Lower leg skin (tissue), 4 donors: ENCODE data around the gene PYCARD. TPM values are rescaled to one million over a fixed set of nuclear protein-coding genes. Genes with fewer than 3 reads are reported as not detected.
"Not testable (repeated sequence)": the region's sequence is repeated elsewhere in the genome, so short reads cannot be mapped to it uniquely, and the experiment has no call there.

Experiments used
- DNase-seq, 2 donors: peaks; one replicate each; pipeline ENCODE4 v3.0.0-alpha.2; 2019; ENCODE audit warnings: low spot score in 2 of 2
- H3K4me3 ChIP-seq: fragments of 200-600 bp; sonication (generic); 2 replicates; pipeline ENCODE4 v1.5.1; 2017; ENCODE audit warnings: mild to moderate bottlenecking, low read depth; ENCODE audit not compliant: poor library complexity, severe bottlenecking
- CTCF ChIP-seq, 3 donors: fragments of 450-650 bp; IDR thresholded peaks; one replicate each; pipeline ENCODE4 v1.5.1; 2016; ENCODE audit warnings: antibody characterized with exemption in 3 of 3, mild to moderate bottlenecking in 3 of 3, moderate library complexity in 2 of 3
- POLR2A ChIP-seq, 2 donors: fragments of 450-650 bp; IDR thresholded peaks; one replicate each; pipeline ENCODE4 v1.6.1; 2016 to 2017; ENCODE audit warnings: antibody characterized with exemption in 2 of 2, mild to moderate bottlenecking in 1 of 2, moderate library complexity in 1 of 2
- WGBS, 2 donors: methylation state at CpG; one replicate each; pipeline ENCODE4 v1.1.5; 2018; 5-methylcytosine and 5-hydroxymethylcytosine counted together
- intact Hi-C: fragments of 100-400 bp; cut with DNase I; formaldehyde crosslinking; loops from one replicate; pipeline ENCODE4 v1.15.0; 2023; ENCODE audit warnings: low total_unique reads
- total RNA-seq, 4 donors: library from RNA; depleted of rRNA; stranded (reverse); fragments of >200 nt; gene quantifications; one replicate each; pipeline ENCODE4 v1.1.0, GENCODE V29; 2016

Gene PYCARD
- total RNA-seq, 4 donors from 2014 or later, result 87.5 to 140 (median 122) TPM

- TF ChIP-seq POLR2A (IDR thresholded peaks at IDR 0.05), result no peak
- no peak for TF ChIP-seq CTCF (IDR thresholded peaks at IDR 0.05)
- no peak for DNase-seq
- H3K4me3 ChIP-seq, result no peak overlapping the region
- intact Hi-C loops, result no loop called here
- WGBS, 2 donors, result 98 to 100% methylated on average over 1 of the region's 1 CpG
These were observed 10.8 kb upstream of the PYCARD start for GRCh38 chr16:31213342-31213741.

- WGBS, 2 donors, result 57 to 59% methylated on average over 6 of the region's 6 CpGs
These were observed 4.2 kb upstream of the PYCARD start for GRCh38 chr16:31206776-31207175.

GRCh38 chr16:31204871-31205666, 2.5 kb upstream of the PYCARD start:
- DNase-seq, result no peak
- no peak overlapping the region for H3K4me3 ChIP-seq
- intact Hi-C loops, result no loop called here
- 85 to 89% methylated on average over 9 of the region's 9 CpGs for WGBS, 2 donors
- TF ChIP-seq POLR2A (IDR thresholded peaks at IDR 0.05) (no peak), CTCF (IDR thresholded peaks at IDR 0.05) (no peak)

More at GRCh38 chr16:31206776-31207175, 4.2 kb upstream of the PYCARD start:
- H3K4me3 ChIP-seq, result no peak overlapping the region
- DNase-seq, result no peak
- intact Hi-C loops, result no loop called here
- TF ChIP-seq CTCF (IDR thresholded peaks at IDR 0.05) (no peak), POLR2A (IDR thresholded peaks at IDR 0.05) (no peak)

- peak overlapping the region; percentile 68 for H3K4me3 ChIP-seq
- 11% methylated on average over 28 to 34 of the region's 35 CpGs for WGBS, 2 donors
- TF ChIP-seq CTCF (IDR thresholded peaks at IDR 0.05), result no peak
- intact Hi-C loops, result no loop called here
- DNase-seq, result peak in 1 of 2 donors; percentile 92
These were observed 762 bp downstream of the PYCARD start for GRCh38 chr16:31201582-31202413.

GRCh38 chr16:31200821-31201568, 1.6 kb downstream of the PYCARD start:
- WGBS, 2 donors, result 39 to 44% methylated on average over 8 of the region's 8 CpGs
- no peak overlapping the region for H3K4me3 ChIP-seq

GRCh38 chr16:31200111-31200510, 2.4 kb downstream of the PYCARD start:
- DNase-seq, H3K4me3 ChIP-seq, intact Hi-C loops: not testable (repeated sequence)
- 69 to 77% methylated on average over 8 of the region's 8 CpGs for WGBS, 2 donors

More at GRCh38 chr16:31200821-31201568, 1.6 kb downstream of the PYCARD start:
- intact Hi-C loops, result no loop called here
- no peak for DNase-seq
- TF ChIP-seq CTCF (IDR thresholded peaks at IDR 0.05), result no peak
- TF ChIP-seq POLR2A (IDR thresholded peaks at IDR 0.05), result no peak
